ENCODE data around the gene CDKN2D.

DNA sequence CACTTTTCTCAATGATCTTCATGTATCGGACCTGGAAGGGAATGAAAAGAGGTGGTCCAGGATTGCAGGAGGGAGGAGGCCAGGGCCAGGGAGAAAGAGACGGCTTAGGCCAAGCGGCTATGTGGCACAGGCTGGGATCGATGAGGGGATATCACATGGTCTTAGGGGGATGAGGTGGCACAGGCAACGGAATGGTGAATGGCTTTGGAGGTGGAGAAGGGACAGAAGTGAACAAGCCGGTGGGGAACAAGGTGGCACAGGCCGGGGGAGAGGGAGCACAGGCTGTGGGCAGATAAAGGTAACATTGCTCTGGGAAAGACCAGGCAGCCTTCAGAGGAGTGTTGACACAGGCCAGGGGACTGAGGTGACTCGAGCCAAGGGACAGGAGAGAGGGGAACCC is 5.7 kb upstream of the CDKN2D start:
- TF ChIP-seq EZH2 (IDR thresholded peaks at IDR 0.05): no peak
- no peak for TF ChIP-seq POLR2AphosphoS5 (IDR thresholded peaks at IDR 0.05; ENCODE audit: borderline replicate concordance, low read depth, low read length)
